ENCODE results near the gene CD37. TPM values are rescaled to one million over a fixed set of nuclear protein-coding genes. Genes with fewer than 3 reads are reported as not detected.
"Not testable (repeated sequence)": the region's sequence is repeated elsewhere in the genome, so short reads cannot be mapped to it uniquely, and the experiment has no call there.

The CD37 gene
- total and polyA plus RNA-seq, 2 of the 4 experiments (the other 2 are of a cell fraction): not detected

GRCh38 chr19:49371184-49371583 lies 36.0 kb downstream of the CD37 start:
- Histone ChIP-seq H3K79me1 (ENCODE audit: low read depth in 1 of 2, low read length in 2 of 2) (no peaks in the 10 kb centered on the region), H2BK5ac (ENCODE audit: low read depth, low read length, poor library complexity, severe bottlenecking) (no peak overlapping the region), H3K56ac (ENCODE audit: extremely low read depth, insufficient read depth, low read length) (no peak overlapping the region), H2AK9ac (replicated peaks; ENCODE audit: low read depth, low read length, poor library complexity) (no peak overlapping the region), H3K4me1 (ENCODE audit: control insufficient read depth, insufficient read depth, low read length) (no peaks in the 10 kb centered on the region), H4K5ac (ENCODE audit: low read depth, low read length) (no peak overlapping the region), H3K27me3 (ENCODE audit: control insufficient read depth, insufficient read depth, low read length) (peaks cover 10% of the 10 kb centered on the region), H3K4me3 (ENCODE audit: insufficient read depth, low read depth, low read length) (no peak overlapping the region), H2AFZ (replicated peaks; ENCODE audit: low read length, poor library complexity) (no peak overlapping the region), H2BK15ac (ENCODE audit: low read depth, low read length) (no peak overlapping the region), H3K18ac (ENCODE audit: low read depth, low read length) (no peak overlapping the region), H3K9me3 (ENCODE audit: control insufficient read depth, insufficient read depth, low read length) (peaks cover 26% of the 10 kb centered on the region), H3K9me1 (ENCODE audit: insufficient read depth, low read length) (no peaks in the 10 kb centered on the region), H3K4ac (ENCODE audit: low read depth, low read length) (no peak overlapping the region), H3K4me2 (ENCODE audit: low read depth, low read length) (no peak overlapping the region), H2BK20ac (ENCODE audit: low read depth, low read length) (no peak overlapping the region), H3K27ac (ENCODE audit: insufficient read depth, low read length) (no peak overlapping the region), H3K36me3 (ENCODE audit: control insufficient read depth, insufficient read depth, low read length) (no peaks in the 10 kb centered on the region), H4K8ac (ENCODE audit: low read depth in 2 of 2, low read length in 2 of 2) (no peak overlapping the region), H2BK120ac (ENCODE audit: low read depth, low read length) (no peak overlapping the region), H3K23ac (ENCODE audit: low read depth, low read length) (no peak overlapping the region), H2AK5ac (ENCODE audit: low read depth, low read length) (no peak overlapping the region), H3K14ac (replicated peaks; ENCODE audit: low read depth, low read length) (no peak overlapping the region), H3K9ac (ENCODE audit: low read depth, low read length) (no peak overlapping the region), H4K20me1 (ENCODE audit: insufficient read depth, low read length) (no peaks in the 10 kb centered on the region), H4K91ac (ENCODE audit: insufficient read depth, low read depth, low read length) (no peak overlapping the region)
- POLR2A ChIA-PET (ENCODE audit: unreplicated experiment): no interaction called here
- in situ Hi-C loops (cut with MboI; ENCODE audit: low sequenced_read_pairs): no loop called here
- CTCF ChIA-PET: no interaction called here
- BruUV-seq (replicated peaks): no TSS peak
- no peak for DNase-seq
- no CpG with 5 or more reads among the region's 3 CpGs for WGBS, 2 experiments (ENCODE audit: extremely low coverage in 2 of 2, insufficient read length in 1 of 2)
- dilution Hi-C loops (cut with HindIII; ENCODE audit: low sequenced_read_pairs, unreplicated experiment): no loop called here
- TF ChIP-seq ELK1 (IDR thresholded peaks at IDR 0.05; ENCODE audit: borderline replicate concordance, low read depth, low read length) (no peak), CEBPB (IDR thresholded peaks at IDR 0.05; ENCODE audit: low read depth, low read length) (peak; percentile 47; the same call in 1 of the 2 replicates), RFX5 (IDR thresholded peaks at IDR 0.05; ENCODE audit: low read depth, low read length) (no peak)
- no peak for ATAC-seq (ENCODE audit: low read depth)
- intact Hi-C loops (cut with micrococcal nuclease): no loop called here

- H4K20me1 ChIP-seq (ENCODE audit: insufficient read depth, low read length); POLR2A ChIA-PET (ENCODE audit: unreplicated experiment): not testable (repeated sequence)
These were observed 38.0 kb downstream of the CD37 start for GRCh38 chr19:49373174-49373573.

More at GRCh38 chr19:49373174-49373573, 38.0 kb downstream of the CD37 start:
- BruUV-seq (replicated peaks); H3K9me1 ChIP-seq (ENCODE audit: insufficient read depth, low read length); H3K4me3 ChIP-seq (ENCODE audit: insufficient read depth, low read depth, low read length); H2BK20ac ChIP-seq (ENCODE audit: low read depth, low read length); H2BK5ac ChIP-seq (ENCODE audit: low read depth, low read length, poor library complexity, severe bottlenecking); in situ Hi-C loops (cut with MboI; ENCODE audit: low sequenced_read_pairs); H2BK15ac ChIP-seq (ENCODE audit: low read depth, low read length); H4K91ac ChIP-seq (ENCODE audit: insufficient read depth, low read depth, low read length); H4K8ac ChIP-seq (ENCODE audit: low read depth in 2 of 2, low read length in 2 of 2); H3K56ac ChIP-seq (ENCODE audit: extremely low read depth, insufficient read depth, low read length); intact Hi-C loops (cut with micrococcal nuclease); H3K4ac ChIP-seq (ENCODE audit: low read depth, low read length); H3K27ac ChIP-seq (ENCODE audit: insufficient read depth, low read length); H3K4me2 ChIP-seq (ENCODE audit: low read depth, low read length); H3K79me1 ChIP-seq (ENCODE audit: low read depth in 1 of 2, low read length in 2 of 2); ATAC-seq (ENCODE audit: low read depth); H2BK120ac ChIP-seq (ENCODE audit: low read depth, low read length); H2AFZ ChIP-seq (replicated peaks; ENCODE audit: low read length, poor library complexity); H3K18ac ChIP-seq (ENCODE audit: low read depth, low read length); H3K36me3 ChIP-seq (ENCODE audit: control insufficient read depth, insufficient read depth, low read length); H3K4me1 ChIP-seq (ENCODE audit: control insufficient read depth, insufficient read depth, low read length); H4K5ac ChIP-seq (ENCODE audit: low read depth, low read length); dilution Hi-C loops (cut with HindIII; ENCODE audit: low sequenced_read_pairs, unreplicated experiment); H3K23ac ChIP-seq (ENCODE audit: low read depth, low read length); H2AK9ac ChIP-seq (replicated peaks; ENCODE audit: low read depth, low read length, poor library complexity); DNase-seq; H3K14ac ChIP-seq (replicated peaks; ENCODE audit: low read depth, low read length); H3K9ac ChIP-seq (ENCODE audit: low read depth, low read length); H2AK5ac ChIP-seq (ENCODE audit: low read depth, low read length): not testable (repeated sequence)
- CTCF ChIA-PET: interaction anchor here (0.6 kb wide), 1 partner anchor 45 kb away, joined by 3 read pairs; no protein-coding TSS in a partner anchor
- Histone ChIP-seq H3K27me3 (ENCODE audit: control insufficient read depth, insufficient read depth, low read length) (peaks cover 13% of the 10 kb centered on the region), H3K9me3 (ENCODE audit: control insufficient read depth, insufficient read depth, low read length) (peaks cover 26% of the 10 kb centered on the region)
- WGBS, 2 experiments (ENCODE audit: extremely low coverage in 2 of 2, insufficient read length in 1 of 2): 29% methylated on average over 1 of the region's 3 CpGs; no CpG with 5 or more reads in 1 of the 2 experiments
